ENCODE measurements around the gene PPP1R27.

Gene PPP1R27

DNA sequence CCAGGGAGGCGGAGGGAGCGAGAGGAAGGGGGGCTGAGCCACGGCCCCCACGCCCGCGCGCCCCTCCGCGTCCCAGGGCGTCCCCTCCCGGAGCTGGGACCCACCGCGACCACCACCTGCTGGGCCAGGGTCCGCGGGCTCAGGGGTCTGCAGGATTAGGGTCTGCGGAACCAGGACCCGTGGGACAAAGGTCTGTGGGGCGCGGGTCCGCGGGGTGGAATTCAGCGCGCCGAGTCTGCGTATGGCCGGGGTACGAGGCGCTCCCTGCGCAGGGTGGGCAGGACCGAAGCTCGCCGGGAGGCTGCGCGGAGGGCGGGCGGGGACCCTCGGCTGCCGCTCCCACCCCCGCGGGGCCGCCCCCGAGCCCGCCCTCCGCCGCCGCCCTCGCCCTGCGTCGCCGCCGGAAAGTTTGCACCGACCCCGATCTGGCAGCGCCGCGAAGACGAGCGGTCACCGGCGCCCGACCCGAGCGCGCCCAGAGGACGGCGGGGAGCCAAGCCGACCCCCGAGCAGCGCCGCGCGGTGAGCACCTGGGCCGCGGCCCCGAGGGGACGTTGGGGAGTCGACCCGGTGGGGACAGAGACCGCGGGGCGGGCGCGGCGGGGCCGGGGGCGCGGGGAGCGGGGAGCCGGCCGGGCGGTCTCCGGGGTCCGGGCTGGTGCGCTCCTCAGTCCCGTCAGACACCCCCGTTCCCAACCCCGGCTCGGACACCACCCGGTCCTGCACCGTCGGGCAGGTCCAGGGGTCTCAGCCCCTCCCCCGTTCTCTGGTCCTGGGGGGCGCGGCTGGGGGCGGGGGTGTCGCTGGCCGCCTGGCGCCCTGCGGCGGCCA, 30.9 kb downstream of the PPP1R27 start, which contains the start of gene GCGR:
Gene GCGR, plus strand, starts transcription at position 423 of the 831 bp plus-strand sequence. CDS start 4,869 bp downstream, outside the sequence.
- DNase-seq, result no peak

DNA sequence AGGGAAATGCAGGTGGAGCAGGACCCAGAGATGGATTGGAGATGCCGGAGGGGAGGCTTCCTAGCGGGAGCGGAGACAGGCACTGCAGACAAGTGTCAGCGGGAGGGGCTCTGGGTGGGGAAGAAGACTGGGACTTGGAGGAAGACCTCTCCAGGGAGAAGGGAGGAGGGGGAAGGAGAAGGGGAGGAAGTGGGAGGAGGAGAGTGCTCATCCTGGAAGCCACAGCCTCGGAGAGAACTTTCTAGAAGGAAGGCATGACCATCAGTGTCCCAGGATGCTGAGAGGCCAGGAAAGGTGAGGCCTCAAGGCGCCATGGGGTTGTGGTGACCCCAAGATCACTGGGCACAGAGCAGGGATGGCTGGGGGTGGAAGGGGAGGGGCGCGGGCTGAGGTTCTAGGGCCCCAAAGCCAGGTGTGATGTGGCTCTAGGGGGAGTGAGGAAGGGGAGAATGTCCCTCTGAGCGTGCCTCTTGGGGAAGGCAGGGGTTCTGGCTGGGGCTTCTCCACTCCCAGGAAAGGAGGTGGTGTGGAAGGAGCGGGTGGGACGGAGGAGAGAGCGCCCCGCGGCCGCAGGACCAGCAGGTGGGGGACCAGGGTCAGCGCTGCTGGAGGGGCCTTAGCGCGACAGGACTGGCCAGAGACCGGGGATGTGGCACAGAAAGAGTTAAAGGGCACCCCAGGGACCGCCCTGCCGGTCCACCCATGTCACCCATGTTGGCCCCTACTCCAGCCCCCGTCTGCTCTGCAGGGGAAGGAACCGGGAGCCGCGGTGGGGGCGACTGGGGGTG, 31.8 kb downstream of the PPP1R27 start:
- DNase-seq, result no peak

DNA sequence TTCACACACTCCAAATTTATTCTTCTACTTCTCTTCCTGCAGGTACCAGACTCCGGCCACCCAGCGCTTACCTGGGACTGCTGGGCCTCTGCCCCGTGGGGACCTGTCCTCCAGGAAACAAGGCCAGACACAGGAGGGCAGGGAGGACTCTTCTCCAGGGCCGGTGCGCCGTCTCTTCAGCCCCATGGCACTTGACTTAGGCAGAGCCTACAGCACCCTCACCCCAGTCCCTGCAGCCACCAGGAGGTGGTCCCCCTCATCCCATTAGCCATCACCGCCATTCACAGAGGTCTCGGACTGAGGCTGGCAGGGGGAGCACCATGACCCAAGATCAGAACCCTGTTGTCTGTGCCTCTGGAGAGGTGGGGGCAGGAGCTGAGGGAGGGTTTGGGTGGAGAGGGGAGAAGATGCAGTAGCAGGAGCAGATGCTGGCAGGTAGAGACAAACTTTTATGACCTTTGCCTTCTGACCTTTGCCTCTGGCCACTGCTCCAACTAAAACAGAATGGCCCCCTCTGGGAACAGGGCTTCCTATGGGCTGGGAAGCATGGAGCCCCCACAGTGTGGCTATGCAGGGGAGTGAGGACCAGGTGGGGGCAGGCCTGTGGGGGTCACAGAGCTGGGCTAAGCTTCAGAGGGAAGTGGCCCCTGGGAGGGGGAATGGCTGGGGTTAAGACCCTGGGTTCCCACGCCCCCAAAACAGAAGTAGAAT, 32.6 kb downstream of the PPP1R27 start:
- DNase-seq, result no peak

DNA sequence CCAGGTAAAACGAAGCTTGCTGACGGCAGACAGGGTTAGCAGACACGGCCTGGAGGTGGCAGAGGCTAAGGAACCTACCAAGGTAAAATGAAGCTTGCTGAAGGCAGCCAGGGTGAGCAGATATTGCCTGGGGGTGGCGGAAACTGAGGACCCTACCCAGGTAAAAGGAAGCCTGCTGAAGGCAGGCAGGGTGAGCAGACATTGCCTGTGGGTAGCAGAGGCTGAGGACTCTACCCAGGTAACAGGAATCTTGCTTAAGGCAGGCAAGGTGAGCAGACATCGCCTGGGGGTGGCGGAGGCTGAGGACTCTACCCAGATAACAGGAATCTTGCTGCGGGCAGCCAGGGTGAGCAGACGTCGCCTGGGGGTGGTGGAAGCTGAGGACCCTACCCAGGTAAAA, 33.5 kb downstream of the PPP1R27 start:
- no peak for DNase-seq

DNA sequence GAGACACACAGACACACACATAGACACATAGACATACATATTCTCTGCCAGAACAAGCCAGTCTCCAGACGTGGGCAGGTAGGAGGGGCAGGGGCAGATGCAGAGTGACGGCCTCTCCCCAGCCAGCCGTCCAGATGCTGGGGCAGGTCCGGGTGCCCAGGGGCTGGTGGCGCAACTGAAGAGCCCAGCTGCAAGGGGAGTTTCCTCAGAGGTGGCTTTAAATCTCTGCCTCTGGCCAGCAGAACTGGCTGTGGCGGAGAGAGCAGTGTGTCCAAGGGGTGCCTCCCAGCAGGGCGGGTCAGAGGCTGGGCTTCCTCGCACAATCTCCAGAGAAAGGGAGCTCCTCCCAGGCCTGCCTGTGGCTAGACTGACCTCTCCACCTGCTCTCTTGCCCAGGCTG, 40.3 kb downstream of the PPP1R27 start:
- no peak for DNase-seq

DNA sequence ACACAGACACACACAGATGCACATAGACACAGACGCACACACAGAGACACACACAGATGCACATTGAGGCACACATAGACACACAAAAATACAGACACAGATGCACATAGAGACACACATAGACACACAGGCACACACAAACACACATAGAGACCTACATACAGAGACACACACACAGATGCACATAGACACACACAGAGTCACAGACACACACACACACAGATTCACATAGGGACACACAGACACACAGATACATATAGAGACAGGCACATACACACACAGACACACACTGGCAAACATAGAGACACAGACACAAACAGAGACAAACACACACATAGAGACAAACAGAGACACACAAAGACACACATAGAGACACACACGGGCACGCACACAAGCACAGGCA, 40.8 kb downstream of the PPP1R27 start:
- DNase-seq, result no peak

DNA sequence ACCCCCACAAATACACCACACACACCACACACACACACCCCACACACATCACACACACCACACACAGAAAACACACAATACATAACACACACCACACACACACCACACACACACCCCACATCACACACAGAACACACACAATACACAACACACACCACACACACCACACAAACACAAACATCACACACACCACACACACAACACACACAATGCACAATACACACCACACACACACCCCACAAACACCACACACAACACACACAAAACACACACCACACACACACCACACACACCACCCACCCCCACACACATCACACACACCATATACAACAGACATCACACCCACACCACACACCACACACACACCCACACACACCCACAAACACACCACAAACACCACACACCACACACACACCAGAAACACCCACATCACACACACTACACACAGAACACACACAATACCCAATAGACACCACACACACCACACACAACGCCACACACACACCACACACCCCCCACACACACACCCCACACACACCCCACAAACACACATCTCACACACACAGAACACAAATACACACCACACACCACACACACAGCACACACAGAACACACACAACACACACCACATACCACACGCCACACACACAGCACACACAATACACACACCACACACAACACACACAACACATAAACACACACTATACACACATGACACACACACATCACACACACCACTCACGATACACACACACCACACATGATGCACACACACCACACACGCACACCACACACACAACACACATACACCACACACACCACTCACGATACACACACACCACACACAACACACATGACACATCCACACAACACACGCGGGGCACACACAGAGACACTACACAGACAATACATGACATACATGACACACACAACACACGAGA, 41.9 kb downstream of the PPP1R27 start:
- DNase-seq, result no peak

Data from amniotic stem cell (primary cell).